ENCODE results near the gene PACC1. TPM values are rescaled to one million over a fixed set of nuclear protein-coding genes. Genes with fewer than 3 reads are reported as not detected.

Gene PACC1
- total RNA-seq, 4 donors from 2014 or later: 2.8 to 6.0 (median 3.4) TPM

DNA sequence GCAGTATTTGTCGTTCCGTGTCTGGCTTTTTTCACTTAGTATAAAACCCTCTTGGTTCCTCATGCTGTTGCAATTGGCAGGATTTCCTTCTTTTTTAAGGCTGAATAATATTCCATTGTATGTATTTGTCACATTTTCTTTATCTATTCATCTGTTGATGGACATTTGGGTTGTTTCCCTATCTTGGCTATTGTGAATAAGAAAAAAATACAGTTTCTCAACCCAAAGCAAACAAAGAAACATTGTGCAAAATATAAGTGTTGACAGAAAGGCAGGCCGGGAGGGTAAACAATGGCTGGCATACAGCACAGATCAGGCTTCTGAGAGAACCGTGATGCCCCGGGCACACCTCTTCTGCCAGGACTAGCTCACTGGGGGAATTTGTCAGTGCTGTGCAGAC, 45.0 kb upstream of the PACC1 start:
- H3K9me3 ChIP-seq: peaks cover 0 to 9% (median 0%) of the 10 kb centered on the region in 3 donors
- H3K4me3 ChIP-seq: no peak overlapping the region
- 86 to 92% methylated on average over 2 to 3 of the region's 5 CpGs for WGBS, 2 donors (ENCODE audit: low coverage in 1 of 2)
- H3K27ac ChIP-seq: no peak overlapping the region
- TF ChIP-seq EP300 (IDR thresholded peaks at IDR 0.05) (no peak), POLR2AphosphoS5 (IDR thresholded peaks at IDR 0.05) (no peak), POLR2A (IDR thresholded peaks at IDR 0.05) (no peak)
- TF ChIP-seq, protein P1, sequence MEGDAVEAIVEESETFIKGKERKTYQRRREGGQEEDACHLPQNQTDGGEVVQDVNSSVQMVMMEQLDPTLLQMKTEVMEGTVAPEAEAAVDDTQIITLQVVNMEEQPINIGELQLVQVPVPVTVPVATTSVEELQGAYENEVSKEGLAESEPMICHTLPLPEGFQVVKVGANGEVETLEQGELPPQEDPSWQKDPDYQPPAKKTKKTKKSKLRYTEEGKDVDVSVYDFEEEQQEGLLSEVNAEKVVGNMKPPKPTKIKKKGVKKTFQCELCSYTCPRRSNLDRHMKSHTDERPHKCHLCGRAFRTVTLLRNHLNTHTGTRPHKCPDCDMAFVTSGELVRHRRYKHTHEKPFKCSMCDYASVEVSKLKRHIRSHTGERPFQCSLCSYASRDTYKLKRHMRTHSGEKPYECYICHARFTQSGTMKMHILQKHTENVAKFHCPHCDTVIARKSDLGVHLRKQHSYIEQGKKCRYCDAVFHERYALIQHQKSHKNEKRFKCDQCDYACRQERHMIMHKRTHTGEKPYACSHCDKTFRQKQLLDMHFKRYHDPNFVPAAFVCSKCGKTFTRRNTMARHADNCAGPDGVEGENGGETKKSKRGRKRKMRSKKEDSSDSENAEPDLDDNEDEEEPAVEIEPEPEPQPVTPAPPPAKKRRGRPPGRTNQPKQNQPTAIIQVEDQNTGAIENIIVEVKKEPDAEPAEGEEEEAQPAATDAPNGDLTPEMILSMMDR (IDR thresholded peaks at IDR 0.05): no peak
- H3K4me1 ChIP-seq: peaks cover 0 to 14% (median 8%) of the 10 kb centered on the region in 3 donors
- no peaks in the 10 kb centered on the region for H3K36me3 ChIP-seq
- H3K27me3 ChIP-seq: no peaks in the 10 kb centered on the region
- no peak for ATAC-seq

DNA sequence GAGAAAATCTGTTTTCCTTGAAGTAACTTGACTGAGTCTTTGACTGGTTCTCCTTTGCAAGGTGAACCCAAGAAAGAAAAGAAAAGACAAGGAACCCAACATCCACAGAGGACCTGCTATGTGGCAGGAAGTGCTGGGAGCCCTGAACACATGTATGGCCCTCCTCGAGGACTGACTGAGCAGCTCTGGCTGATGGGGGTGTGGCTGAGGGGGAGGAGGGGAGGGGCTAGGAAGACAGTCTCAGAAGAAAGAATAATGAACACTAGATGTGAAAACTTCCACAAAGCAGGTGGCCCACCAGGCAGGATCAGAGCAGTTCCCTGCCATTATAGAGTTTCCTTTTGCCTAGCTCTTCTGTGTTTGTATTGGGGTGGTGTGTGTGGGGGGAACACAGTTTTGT, 44.1 kb upstream of the PACC1 start:
- H3K27me3 ChIP-seq: no peaks in the 10 kb centered on the region
- H3K4me1 ChIP-seq: peaks cover 0 to 20% (median 9%) of the 10 kb centered on the region in 3 donors
- no peaks in the 10 kb centered on the region for H3K36me3 ChIP-seq
- H3K4me3 ChIP-seq: no peak overlapping the region
- ATAC-seq: no peak
- no CpG with 5 or more reads among the region's 1 CpG for WGBS, 2 donors (ENCODE audit: low coverage in 1 of 2)
- no peak overlapping the region for H3K27ac ChIP-seq
- TF ChIP-seq, protein P1 (IDR thresholded peaks at IDR 0.05): no peak
- TF ChIP-seq POLR2A (IDR thresholded peaks at IDR 0.05) (no peak), EP300 (IDR thresholded peaks at IDR 0.05) (no peak), POLR2AphosphoS5 (IDR thresholded peaks at IDR 0.05) (no peak)
- H3K9me3 ChIP-seq: peaks cover 0 to 9% (median 0%) of the 10 kb centered on the region in 3 donors

DNA sequence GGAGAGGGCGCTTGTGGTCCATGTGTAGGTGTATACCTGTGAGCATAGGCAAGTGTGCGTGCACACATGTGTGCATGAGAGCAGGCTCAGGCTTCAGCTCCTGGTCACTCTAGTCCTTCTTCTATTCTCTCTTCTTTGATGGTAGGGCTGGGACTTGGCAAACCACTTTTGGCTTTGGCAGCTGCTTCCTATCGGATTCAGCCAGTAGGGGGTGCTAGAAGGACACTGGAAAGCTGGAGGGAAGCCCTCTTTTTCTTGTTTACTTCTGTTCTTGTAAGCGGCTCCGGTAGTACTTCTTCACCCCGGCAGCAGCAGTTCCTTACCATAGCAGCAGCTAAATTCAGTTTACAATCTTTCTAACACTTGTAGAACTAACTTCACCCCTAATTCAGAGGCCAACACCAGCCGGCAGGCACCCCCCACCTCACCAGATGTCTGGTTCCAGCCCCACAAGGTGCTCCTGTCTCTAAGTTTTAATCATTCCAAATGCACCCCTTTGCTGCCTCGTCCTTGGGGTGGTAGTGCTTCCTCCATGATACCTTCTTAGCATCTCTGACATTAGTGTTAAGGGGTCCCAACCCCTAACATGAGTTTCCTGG, 43.2 kb upstream of the PACC1 start:
- Histone ChIP-seq H3K4me1 (peaks cover 0 to 30% (median 19%) of the 10 kb centered on the region in 3 donors), H3K27ac (no peak overlapping the region), H3K36me3 (no peaks in the 10 kb centered on the region), H3K4me3 (no peak overlapping the region), H3K9me3 (peaks cover 0 to 9% (median 0%) of the 10 kb centered on the region in 3 donors), H3K27me3 (no peaks in the 10 kb centered on the region)
- 47 to 69% methylated on average over 3 to 8 of the region's 8 CpGs for WGBS, 2 donors (ENCODE audit: low coverage in 1 of 2)
- TF ChIP-seq, protein P1 (IDR thresholded peaks at IDR 0.05): peak in 2 of 4 experiments; percentile 14 to 53
- TF ChIP-seq POLR2AphosphoS5 (IDR thresholded peaks at IDR 0.05) (no peak), POLR2A (IDR thresholded peaks at IDR 0.05) (no peak)
- no peak for ATAC-seq

DNA sequence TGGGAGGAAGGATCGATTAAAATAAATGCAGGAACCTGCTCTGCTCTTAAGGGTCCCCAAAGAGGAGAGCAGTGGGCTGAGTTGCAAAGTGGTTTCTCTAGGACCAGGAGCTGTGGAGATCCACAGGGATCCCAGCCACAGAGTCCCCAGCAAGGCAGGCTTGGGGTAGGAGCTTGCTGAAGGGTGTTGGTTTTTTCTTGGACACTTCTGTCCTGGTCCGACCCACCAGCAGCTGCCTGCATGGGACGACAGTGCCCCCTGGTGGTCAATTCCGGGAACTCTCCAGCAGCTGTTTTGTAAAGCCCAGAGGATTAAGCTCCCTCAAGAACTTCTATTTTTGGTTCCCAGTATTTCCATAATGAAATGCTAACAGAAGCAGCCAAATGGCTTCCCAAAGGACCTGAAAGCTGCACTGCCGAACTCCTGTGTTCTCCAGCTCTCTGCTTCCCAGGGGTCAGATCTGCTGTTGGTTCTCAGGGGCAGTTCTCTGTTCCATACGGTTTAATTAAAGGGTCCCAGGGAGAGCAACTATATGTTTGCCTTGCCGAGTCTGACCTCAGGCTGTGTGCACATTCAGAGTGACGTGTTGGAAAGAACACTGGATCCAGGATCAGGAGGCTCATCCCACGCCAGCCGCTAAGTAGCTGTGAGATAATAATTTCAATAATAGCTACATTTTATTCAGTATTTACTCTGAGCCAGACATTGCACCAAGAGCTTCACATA, 41.3 kb upstream of the PACC1 start:
- no peak for TF ChIP-seq POLR2AphosphoS5 (IDR thresholded peaks at IDR 0.05)
- TF ChIP-seq EP300 (IDR thresholded peaks at IDR 0.05): no peak
- TF ChIP-seq, protein P1 (IDR thresholded peaks at IDR 0.05): peak in 3 of 4 experiments; percentile 98 to 99 (median 99)
- TF ChIP-seq POLR2A (IDR thresholded peaks at IDR 0.05): no peak
- ATAC-seq: peak; percentile 87
- Histone ChIP-seq H3K4me3 (no peak overlapping the region), H3K4me1 (peaks cover 0 to 40% (median 24%) of the 10 kb centered on the region in 3 donors), H3K27me3 (no peaks in the 10 kb centered on the region), H3K36me3 (no peaks in the 10 kb centered on the region), H3K27ac (peak overlapping the region; percentile 59 to 76 (median 71)), H3K9me3 (peaks cover 0 to 9% (median 0%) of the 10 kb centered on the region in 3 donors)
- 20 to 25% methylated on average over 2 to 4 of the region's 10 CpGs for WGBS, 2 donors (ENCODE audit: low coverage in 1 of 2)
